Stimulated activated CD8-positive, alpha-beta memory T cell treated with anti-CD3 and anti-CD28 coated beads, Interleukin-2, amount 100 ng/mL, for 48 hours (primary cell): ENCODE measurements around the gene METRNL.

Experiments
- DNase-seq, 2 donors: peaks; one replicate each; pipeline ENCODE4 v3.0.0-alpha.2; 2020; ENCODE audit warnings: low read depth in 2 of 2

The METRNL gene

GRCh38 chr17:83080579-83080857 lies 1.1 kb downstream of the METRNL start:
- no peak for DNase-seq

- DNase-seq, result peak; percentile 29 to 36
Measured at GRCh38 chr17:83080858-83081683, 1.7 kb downstream of the METRNL start.

GRCh38 chr17:83081684-83082201 lies 2.3 kb downstream of the METRNL start:
- DNase-seq, result peak in 1 of 2 donors; percentile 17

- DNase-seq, result no peak
Measured at GRCh38 chr17:83082424-83082823, 3.0 kb downstream of the METRNL start.

- no peak for DNase-seq
Measured at GRCh38 chr17:83082909-83083367, 3.5 kb downstream of the METRNL start.

- peak; percentile 45 to 71 for DNase-seq
Measured at GRCh38 chr17:83083368-83084201, 4.2 kb downstream of the METRNL start.

- no peak for DNase-seq
Measured at GRCh38 chr17:83084214-83084613, 4.8 kb downstream of the METRNL start.

GRCh38 chr17:83084621-83085056 lies 5.2 kb downstream of the METRNL start:
- DNase-seq, result no peak

GRCh38 chr17:83085103-83085502 lies 5.7 kb downstream of the METRNL start:
- DNase-seq, result no peak

- no peak for DNase-seq
Measured at GRCh38 chr17:83085526-83086198, 6.3 kb downstream of the METRNL start.

GRCh38 chr17:83086199-83086880 lies 6.9 kb downstream of the METRNL start:
- DNase-seq, result no peak

GRCh38 chr17:83086907-83087787 lies 7.7 kb downstream of the METRNL start:
- no peak for DNase-seq

GRCh38 chr17:83087788-83088360 lies 8.5 kb downstream of the METRNL start:
- DNase-seq, result no peak

- no peak for DNase-seq
Measured at GRCh38 chr17:83088451-83088850, 9.0 kb downstream of the METRNL start.

GRCh38 chr17:83088909-83089308 lies 9.5 kb downstream of the METRNL start:
- DNase-seq, result no peak

GRCh38 chr17:83089328-83090132 lies 10.1 kb downstream of the METRNL start:
- DNase-seq, result no peak

GRCh38 chr17:83090444-83091256 lies 11.2 kb downstream of the METRNL start:
- DNase-seq, result no peak
